GM12878 (cell line): ENCODE results near the gene TPT1. TPM values are rescaled to one million over a fixed set of nuclear protein-coding genes. Genes with fewer than 3 reads are reported as not detected.
A peak's percentile ranks its signal among the peaks of the same experiment; 100 is the strongest.
"Not testable (repeated sequence)": the region's sequence is repeated elsewhere in the genome, so short reads cannot be mapped to it uniquely, and the experiment has no call there.

Experiments
- ATAC-seq: fragments of 200-7000 bp; cut with Tn5 transposase; 3 replicates; pipeline ENCODE4 v1.9.1; 2020; ENCODE audit warnings: mild to moderate bottlenecking, moderate library complexity
- BruUV-seq: library from RNA; stranded (reverse); fragments of 400-500 nt; replicated peaks from 2 replicates; lab custom pipeline; 2021; lab: Mats Ljungman, UMichigan
- CTCF ChIA-PET: fragments of 300-600 bp; sonication (Branson Sonifier 250); formaldehyde crosslinking; extraction: SDS; loops from one replicate; lab custom pipeline; 2021; ENCODE audit warnings: inconsistent platforms; lab: Yijun Ruan, JAX
- POLR2A ChIA-PET: fragments of 350-600 bp; formaldehyde crosslinking; extraction: SDS; loops from one replicate; lab custom pipeline; 2021; ENCODE audit warnings: inconsistent platforms; lab: Charles Lee
- RAD21 ChIA-PET: fragments of 300-600 bp; sonication (Branson Sonifier 250); formaldehyde crosslinking; loops from one replicate; lab custom pipeline; 2023; ENCODE audit warnings: antibody characterized with exemption; ENCODE audit not compliant: unreplicated experiment; lab: Charles Lee
- SMC1A ChIA-PET: fragments of 300-600 bp; sonication (Branson Sonifier 250); formaldehyde crosslinking; loops from one replicate; lab custom pipeline; 2023; ENCODE audit not compliant: unreplicated experiment, uncharacterized antibody; lab: Charles Lee
- DNase-seq: peaks from one replicate; pipeline ENCODE4 v3.0.0-alpha.2; 2011; ENCODE audit warnings: low read depth, low spot score
- FAIRE-seq: peaks from 3 replicates; lab custom pipeline; 2011; peaks lifted over from hg19 to GRCh38; lab: Jason Lieb, UNC
- H2AFZ ChIP-seq: 2 replicates; pipeline ENCODE4 v1.6.0; 2011; ENCODE audit warnings: low read depth, low read length, control low read depth; ENCODE audit not compliant: control insufficient read depth
- H3K27ac ChIP-seq: 2 replicates; pipeline ENCODE4 v1.5.1; 2011; ENCODE audit warnings: control low read depth; ENCODE audit not compliant: control insufficient read depth, insufficient read depth
- H3K27me3 ChIP-seq, 2 experiments: replicated peaks in 1 of 2; 2 replicates each; pipeline versions ENCODE4 v1.6.0 to v1.6.1; 2011; ENCODE audit warnings: low read length in 1 of 2; ENCODE audit not compliant: control insufficient read depth in 2 of 2, insufficient read depth in 2 of 2
- H3K36me3 ChIP-seq, 2 experiments: 2 replicates each; pipeline ENCODE4 v1.5.1; 2011; ENCODE audit warnings: low read length in 1 of 2; ENCODE audit not compliant: control insufficient read depth in 2 of 2, insufficient read depth in 2 of 2
- H3K4me1 ChIP-seq: 2 replicates; pipeline ENCODE4 v1.6.1; 2011; ENCODE audit warnings: mild to moderate bottlenecking, low read length, moderate library complexity, mixed read lengths; ENCODE audit not compliant: control insufficient read depth, insufficient read depth
- H3K4me2 ChIP-seq: 2 replicates; pipeline ENCODE4 v1.6.0; 2011; ENCODE audit warnings: control low read depth; ENCODE audit not compliant: control insufficient read depth, insufficient read depth
- H3K4me3 ChIP-seq: fragments of 200-600 bp; sonication (generic); 2 replicates; pipeline ENCODE4 v1.5.1; 2016
- H3K79me2 ChIP-seq: 2 replicates; pipeline ENCODE4 v1.6.0; 2011; ENCODE audit warnings: low read length; ENCODE audit not compliant: control insufficient read depth, insufficient read depth
- H3K9ac ChIP-seq: 2 replicates; pipeline ENCODE4 v1.8.0; 2011; ENCODE audit warnings: low read length, control low read depth, mixed read lengths; ENCODE audit not compliant: control insufficient read depth, insufficient read depth
- H3K9me3 ChIP-seq: replicated peaks from 3 replicates; pipeline ENCODE4 v1.5.1; 2011; ENCODE audit warnings: mild to moderate bottlenecking, low read length; ENCODE audit not compliant: control insufficient read depth, insufficient read depth
- H4K20me1 ChIP-seq: 2 replicates; pipeline ENCODE4 v1.6.0; 2011; ENCODE audit not compliant: control insufficient read depth, insufficient read depth
- WGBS: methylation state at CpG from one replicate; pipeline ENCODE4 v1.1.6; 2016; ENCODE audit warnings: low lambda C conversion rate; ENCODE audit not compliant: insufficient replicate concordance, insufficient coverage; ENCODE audit errors: missing lambda C conversion rate; 5-methylcytosine and 5-hydroxymethylcytosine counted together
- in situ Hi-C: fragments of 300-500 bp; cut with MboI; formaldehyde crosslinking; loops from 9 replicates; pipeline ENCODE4 v1.14.3; 2018; ENCODE audit warnings: mixed read lengths
- intact Hi-C: fragments of 100-400 bp; cut with micrococcal nuclease; formaldehyde crosslinking; loops from one replicate; pipeline ENCODE4 v1.14.2; 2022; ENCODE audit not compliant: unreplicated experiment
- polyA plus RNA-seq, 11 experiments: library from polyadenylated mRNA; depleted of rRNA in 4 of 11; unstranded in 6 of 11; stranded (reverse) in 5 of 11; fragments of >200 nt; fragmentation: Nextera tagmentation in 4 of 11; fragmentation: Illumina TruSeq in 1 of 11; extraction: Ambion mirVana in 4 of 11; extraction: Trizol in 1 of 11; gene quantifications; 1 replicate in 1 of 11; 2 replicates in 10 of 11; pipeline versions ENCODE4 v1.2.1 to v1.2.3, GENCODE V29; 2011 to 2016; ENCODE audit warnings: inconsistent platforms in 2 of 11, missing spikeins in 2 of 11, low read depth in 1 of 11
- total RNA-seq, 4 experiments: library from RNA; depleted of rRNA in 3 of 4; stranded (reverse); fragments of >200 nt in 3 of 4; fragmentation: Illumina TruSeq in 1 of 4; extraction: Trizol in 1 of 4; gene quantifications; 2 replicates each; pipeline versions ENCODE4 v1.2.1 to v1.2.3, GENCODE V29; 2013 to 2021

Gene TPT1
- total and polyA plus RNA-seq, 10 of the 15 experiments (the other 5 are each of a cell fraction or from before 2014, with no cell fraction given): 1,038 to 5,925 (median 2,336) TPM

- H3K9ac ChIP-seq, ATAC-seq, H3K27ac ChIP-seq, H3K4me1 ChIP-seq, H3K9me3 ChIP-seq, H3K4me2 ChIP-seq, FAIRE-seq, in situ Hi-C loops, POLR2A ChIA-PET, H3K4me3 ChIP-seq, H3K27me3 ChIP-seq, intact Hi-C loops, H4K20me1 ChIP-seq, BruUV-seq, H2AFZ ChIP-seq, DNase-seq, RAD21 ChIA-PET: not testable (repeated sequence)
- CTCF ChIA-PET: interaction anchor here (1.2 to 2.5 kb wide), 2 partner anchors 27 to 462 kb away, joined by 3 to 16 read pairs; no protein-coding TSS in a partner anchor
- H3K36me3 ChIP-seq: peaks cover 1 to 16% of the 10 kb centered on the region in 2 experiments; a peak in 2 of 4 replicates
- SMC1A ChIA-PET: interaction anchor here (0.7 to 2.2 kb wide), 2 partner anchors 24 to 692 kb away, joined by 3 to 12 read pairs; no protein-coding TSS in a partner anchor
- 98% methylated on average over 9 of the region's 9 CpGs for WGBS
- H3K79me2 ChIP-seq: peaks cover 45% of the 10 kb centered on the region
Measured at GRCh38 chr13:45343102-45343501, 2.1 kb upstream of the TPT1 start.

- BruUV-seq, in situ Hi-C loops, H2AFZ ChIP-seq, H3K27ac ChIP-seq, DNase-seq, ATAC-seq, H3K9me3 ChIP-seq, H4K20me1 ChIP-seq, H3K9ac ChIP-seq, H3K27me3 ChIP-seq, FAIRE-seq, intact Hi-C loops, H3K4me1 ChIP-seq: not testable (repeated sequence)
- Histone ChIP-seq H3K4me3 (0 out of 2 replicates have a peak overlapping the region, but pooled peaks have one; percentile 90), H3K36me3 (peaks cover 1 to 15% of the 10 kb centered on the region in 2 experiments; a peak in 2 of 4 replicates), H3K4me2 (peak overlapping the region; percentile 88; the same call in 1 of the 2 replicates), H3K79me2 (peaks cover 49% of the 10 kb centered on the region)
- SMC1A ChIA-PET: interaction anchor here (0.7 to 2.2 kb wide), 4 partner anchors 15 to 692 kb away, joined by 3 to 12 read pairs (median 5); no protein-coding TSS in a partner anchor
- over 99% methylated on average over 11 of the region's 14 CpGs for WGBS
- CTCF ChIA-PET: interaction anchor here (1.1 to 2.5 kb wide), 4 partner anchors 8 to 463 kb away, joined by 3 to 16 read pairs (median 3); no protein-coding TSS in a partner anchor
- RAD21 ChIA-PET: interaction anchor here (1.5 to 2.2 kb wide), 2 partner anchors 25 to 27 kb away, joined by 8 to 15 read pairs; no protein-coding TSS in a partner anchor
- POLR2A ChIA-PET: interaction anchor here (2.0 to 2.5 kb wide), 3 partner anchors 10 to 74 kb away, joined by 6 to 22 read pairs (median 13); partner anchors contain the start of gene SLC25A30
Measured at GRCh38 chr13:45342668-45343067, 1.7 kb upstream of the TPT1 start.
